Activated T-cell treated with anti-CD3 and anti-CD28 coated beads, Interleukin-2, amount 50 U/mL, for 72 hours (primary cell): ENCODE data around the gene RLN2. TPM values are rescaled to one million over a fixed set of nuclear protein-coding genes. Genes with fewer than 3 reads are reported as not detected.
"Not testable (repeated sequence)": the region's sequence is repeated elsewhere in the genome, so short reads cannot be mapped to it uniquely, and the experiment has no call there.

ENCODE experiments used
- ATAC-seq, 2 donors: fragments of 150-1000 bp; cut with Tn5 transposase; replicated peaks in 1 of 2; 2 replicates each; pipeline ENCODE4 v1.10.0; 2021; ENCODE audit warnings: moderate library complexity in 2 of 2, mild to moderate bottlenecking in 1 of 2
- DNase-seq, 2 donors: peaks; one replicate each; pipeline ENCODE4 v3.0.0; 2021 to 2022; ENCODE audit warnings: mixed read lengths in 1 of 2
- H3K27ac Mint-ChIP-seq: one replicate; pipeline ENCODE4 v1.8.0; 2022; ENCODE audit warnings: mild to moderate bottlenecking, moderate library complexity, mixed read lengths
- H3K27me3 Mint-ChIP-seq: one replicate; pipeline ENCODE4 v1.8.0; 2022; ENCODE audit warnings: low read depth, mixed read lengths
- H3K36me3 Mint-ChIP-seq, 2 donors: one replicate each; pipeline ENCODE4 v1.8.0; 2022; ENCODE audit warnings: mixed read lengths in 2 of 2, mild to moderate bottlenecking in 1 of 2; ENCODE audit not compliant: insufficient read depth in 2 of 2
- H3K4me1 Mint-ChIP-seq: one replicate; pipeline ENCODE4 v1.8.0; 2022; ENCODE audit warnings: low read depth, mixed read lengths
- H3K4me3 Mint-ChIP-seq, 2 donors: one replicate each; pipeline ENCODE4 v1.8.0; 2022; ENCODE audit warnings: mild to moderate bottlenecking in 2 of 2, mixed read lengths in 2 of 2, moderate library complexity in 2 of 2
- H3K9me3 Mint-ChIP-seq, 2 donors: one replicate each; pipeline ENCODE4 v1.8.0; 2022; ENCODE audit warnings: mixed read lengths in 2 of 2
- total RNA-seq, 2 donors: library from RNA; stranded (reverse); gene quantifications; one replicate each; pipeline ENCODE4 v1.2.3, GENCODE V29; 2022

RLN2 gene
- 1 to 10 TPM; 3.4 to 4.0 TPM for total RNA-seq

DNA sequence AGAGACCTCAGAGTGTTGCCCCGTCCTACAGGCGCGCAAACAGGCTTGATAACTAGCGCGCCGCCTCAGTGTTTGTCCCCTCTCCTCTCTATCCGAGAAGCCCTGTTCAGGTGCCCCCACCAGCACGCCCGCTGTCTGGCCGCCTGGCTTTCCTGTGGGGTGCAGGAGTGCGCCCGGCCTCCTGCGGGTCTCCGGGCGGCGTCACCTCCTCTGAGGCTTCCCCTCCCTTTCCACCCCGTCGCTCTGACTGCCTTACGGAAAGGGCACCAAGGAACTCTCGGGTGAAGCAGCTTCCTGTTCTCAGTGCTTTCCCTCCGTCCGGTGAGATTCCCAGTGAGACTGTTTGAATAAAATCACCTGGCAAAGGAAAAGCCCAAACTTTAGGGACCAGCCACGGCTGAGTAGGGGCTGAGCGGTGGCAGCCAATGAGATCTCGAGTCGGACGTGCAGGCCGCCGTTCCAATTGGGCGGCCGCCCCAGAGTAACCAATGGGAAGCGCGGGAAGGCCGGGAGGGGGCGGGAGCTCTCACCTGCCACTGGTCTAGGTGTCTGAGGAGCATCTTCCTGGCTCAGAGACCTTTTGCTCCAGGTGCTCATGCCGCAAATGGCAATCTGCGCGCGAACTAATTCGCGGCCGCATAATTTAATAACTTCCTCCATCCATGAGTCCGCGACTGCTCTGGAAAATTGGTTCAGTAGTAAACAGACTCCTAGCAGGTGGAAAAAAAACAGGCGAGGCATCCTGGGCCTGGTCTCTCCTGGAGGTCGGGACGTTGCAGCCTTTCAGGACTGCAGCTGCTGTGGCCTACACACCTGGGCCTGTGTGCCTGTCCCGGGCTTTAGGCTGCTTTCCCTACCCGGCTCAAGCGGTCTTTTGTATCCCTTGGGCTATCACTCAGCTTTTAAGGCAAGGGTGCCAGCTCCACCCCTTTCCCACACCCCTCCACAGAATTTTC, at the start of gene RLN2:
TSS of gene RLN2 (minus strand) at position 877 of the 956 bp plus-strand sequence. CDS start at position 741, 136 bp downstream.
- ATAC-seq (peak; percentile 99), DNase-seq (peak in 1 of 2 donors; percentile 23)
- Mint-ChIP-seq H3K27ac (peak within 1 kb of the TSS; percentile 4), H3K4me1 (peaks cover 21% of the 10 kb centered on the region), H3K4me3 (peak within 1 kb of the TSS; percentile 65 to 71)
- not testable (repeated sequence) for H3K36me3 Mint-ChIP-seq, H3K27me3 Mint-ChIP-seq, H3K9me3 Mint-ChIP-seq

- no peaks in the 10 kb centered on the region for H3K27me3 Mint-ChIP-seq
- ATAC-seq = no peak
- H3K4me3 Mint-ChIP-seq = no peak overlapping the region
- DNase-seq = no peak
- H3K4me1 Mint-ChIP-seq = peaks cover 30% of the 10 kb centered on the region
- H3K36me3 Mint-ChIP-seq = peaks cover 4 to 16% of the 10 kb centered on the region in 2 donors
- H3K27ac Mint-ChIP-seq = no peak overlapping the region
- peaks cover 4% of the 10 kb centered on the region in 2 donors for H3K9me3 Mint-ChIP-seq
Observed at GRCh38 chr9:5354184-5354583, 49.7 kb upstream of the RLN2 start.

DNA sequence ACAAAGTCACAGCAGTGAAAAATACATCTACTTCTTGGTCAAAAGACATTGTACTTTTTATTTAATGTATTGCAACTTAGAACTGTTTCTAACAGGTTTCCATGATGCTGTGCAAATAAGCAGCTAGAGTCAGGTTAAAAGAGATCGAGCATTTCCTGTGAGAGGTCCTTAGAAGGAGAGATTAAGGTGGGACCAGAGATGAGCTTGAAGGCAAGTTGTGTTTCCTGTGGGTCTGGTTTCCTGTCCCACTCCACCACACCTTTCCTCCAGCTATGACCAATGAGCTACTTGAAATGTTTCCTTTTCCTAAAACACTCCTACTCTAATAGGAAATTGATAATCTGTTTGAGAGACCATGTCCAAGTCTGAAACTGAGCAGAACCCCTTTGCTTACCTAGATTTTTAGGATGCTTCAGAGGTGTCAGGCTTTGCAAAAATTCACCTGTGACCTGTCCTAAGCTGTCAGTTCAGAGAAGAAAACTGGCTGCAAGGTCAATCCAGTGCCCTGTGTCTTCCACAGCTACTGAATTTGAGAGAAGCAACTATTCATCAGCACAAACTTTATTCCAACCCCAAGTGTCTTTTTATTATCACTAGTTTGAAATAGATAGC, 48.2 kb upstream of the RLN2 start:
- DNase-seq = no peak
- Mint-ChIP-seq H3K36me3 (peaks cover 4 to 14% of the 10 kb centered on the region in 2 donors), H3K9me3 (peaks cover 4 to 5% of the 10 kb centered on the region in 2 donors), H3K27ac (peak overlapping the region; percentile 63), H3K27me3 (no peaks in the 10 kb centered on the region), H3K4me1 (peaks cover 30% of the 10 kb centered on the region), H3K4me3 (peak overlapping the region in 1 of 2 donors; percentile 29)
- peak; percentile 31 to 62 for ATAC-seq

DNA sequence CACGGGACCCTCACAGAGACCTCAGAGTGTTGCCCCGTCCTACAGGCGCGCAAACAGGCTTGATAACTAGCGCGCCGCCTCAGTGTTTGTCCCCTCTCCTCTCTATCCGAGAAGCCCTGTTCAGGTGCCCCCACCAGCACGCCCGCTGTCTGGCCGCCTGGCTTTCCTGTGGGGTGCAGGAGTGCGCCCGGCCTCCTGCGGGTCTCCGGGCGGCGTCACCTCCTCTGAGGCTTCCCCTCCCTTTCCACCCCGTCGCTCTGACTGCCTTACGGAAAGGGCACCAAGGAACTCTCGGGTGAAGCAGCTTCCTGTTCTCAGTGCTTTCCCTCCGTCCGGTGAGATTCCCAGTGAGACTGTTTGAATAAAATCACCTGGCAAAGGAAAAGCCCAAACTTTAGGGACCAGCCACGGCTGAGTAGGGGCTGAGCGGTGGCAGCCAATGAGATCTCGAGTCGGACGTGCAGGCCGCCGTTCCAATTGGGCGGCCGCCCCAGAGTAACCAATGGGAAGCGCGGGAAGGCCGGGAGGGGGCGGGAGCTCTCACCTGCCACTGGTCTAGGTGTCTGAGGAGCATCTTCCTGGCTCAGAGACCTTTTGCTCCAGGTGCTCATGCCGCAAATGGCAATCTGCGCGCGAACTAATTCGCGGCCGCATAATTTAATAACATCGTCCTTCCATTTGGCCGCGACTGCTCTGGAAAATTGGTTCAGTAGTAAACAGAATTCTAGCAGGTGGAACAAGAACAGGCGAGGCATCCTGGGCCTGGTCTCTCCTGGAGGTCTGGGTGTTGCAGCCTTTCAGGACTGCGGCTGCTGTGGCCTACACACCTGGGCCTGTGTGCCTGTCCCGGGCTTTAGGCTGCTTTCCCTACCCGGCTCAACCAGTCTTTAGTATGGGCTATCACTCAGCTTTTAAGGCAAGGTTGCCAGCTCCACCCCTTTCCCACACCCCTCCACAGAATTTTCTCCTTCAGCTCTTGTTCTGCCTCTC, 34.8 kb upstream of the RLN2 start, which contains the start of gene RLN1:
TSS of gene RLN1 (minus strand) at position 885 of the 990 bp plus-strand sequence. CDS start at position 755, 130 bp downstream.
- H3K9me3 Mint-ChIP-seq, H3K36me3 Mint-ChIP-seq, H3K27me3 Mint-ChIP-seq: not testable (repeated sequence)
- DNase-seq (peak in 1 of 2 donors; percentile 16), ATAC-seq (peak; percentile 99)
- Mint-ChIP-seq H3K4me3 (peak within 1 kb of the TSS; percentile 60 to 63), H3K4me1 (peaks cover 25% of the 10 kb centered on the region), H3K27ac (peak within 1 kb of the TSS; percentile 50)

DNA sequence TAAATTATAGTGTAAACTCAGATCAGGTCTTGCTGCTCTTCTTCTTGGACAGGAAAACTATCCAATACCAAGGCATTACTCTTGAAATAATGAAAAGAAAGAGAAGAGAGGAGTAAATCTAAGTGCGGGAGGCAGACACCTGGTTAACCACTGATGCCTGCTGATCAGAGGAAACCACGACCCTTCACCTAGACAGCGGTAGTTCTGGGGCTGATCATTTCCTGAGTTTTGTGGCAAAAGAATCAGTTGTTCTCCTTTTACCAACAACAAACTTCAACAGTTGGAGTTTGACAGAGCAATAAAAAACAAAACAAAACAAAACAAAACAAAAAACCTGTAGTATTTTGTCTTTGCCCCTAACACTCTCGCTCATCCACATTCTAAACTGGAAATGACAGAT, 32.2 kb upstream of the RLN2 start:
- peak; percentile 21 to 27 for DNase-seq
- ATAC-seq = no peak
- H3K27me3 Mint-ChIP-seq = no peaks in the 10 kb centered on the region
- H3K36me3 Mint-ChIP-seq = no peaks in the 10 kb centered on the region
- peak overlapping the region; percentile 69 to 82 for H3K4me3 Mint-ChIP-seq
- peaks cover 40% of the 10 kb centered on the region for H3K4me1 Mint-ChIP-seq
- no peaks in the 10 kb centered on the region for H3K9me3 Mint-ChIP-seq
- peak overlapping the region; percentile 80 for H3K27ac Mint-ChIP-seq

GRCh38 chr9:5331276-5331675, 26.8 kb upstream of the RLN2 start:
- not testable (repeated sequence) for H3K9me3 Mint-ChIP-seq, H3K27me3 Mint-ChIP-seq, H3K27ac Mint-ChIP-seq, H3K4me3 Mint-ChIP-seq, ATAC-seq, H3K36me3 Mint-ChIP-seq, DNase-seq
- peaks cover 29% of the 10 kb centered on the region for H3K4me1 Mint-ChIP-seq

- Mint-ChIP-seq H3K27me3 (no peaks in the 10 kb centered on the region), H3K4me1 (peaks cover 11% of the 10 kb centered on the region), H3K9me3 (no peaks in the 10 kb centered on the region), H3K27ac (no peak overlapping the region), H3K4me3 (peak overlapping the region in 1 of 2 donors; percentile 11), H3K36me3 (peaks cover 0 to 4% of the 10 kb centered on the region in 2 donors)
- peak; percentile 50 to 71 for ATAC-seq
- peak; percentile 38 to 44 for DNase-seq
Observed at GRCh38 chr9:5326893-5327548, 22.5 kb upstream of the RLN2 start.

- Mint-ChIP-seq H3K27me3 (no peaks in the 10 kb centered on the region), H3K4me1 (peaks cover 11% of the 10 kb centered on the region), H3K27ac (no peak overlapping the region), H3K36me3 (peaks cover 0 to 4% of the 10 kb centered on the region in 2 donors), H3K4me3 (peak overlapping the region in 1 of 2 donors; percentile 10), H3K9me3 (no peaks in the 10 kb centered on the region)
- DNase-seq (no peak), ATAC-seq (no peak)
Observed at GRCh38 chr9:5326187-5326586, 21.7 kb upstream of the RLN2 start.

DNA sequence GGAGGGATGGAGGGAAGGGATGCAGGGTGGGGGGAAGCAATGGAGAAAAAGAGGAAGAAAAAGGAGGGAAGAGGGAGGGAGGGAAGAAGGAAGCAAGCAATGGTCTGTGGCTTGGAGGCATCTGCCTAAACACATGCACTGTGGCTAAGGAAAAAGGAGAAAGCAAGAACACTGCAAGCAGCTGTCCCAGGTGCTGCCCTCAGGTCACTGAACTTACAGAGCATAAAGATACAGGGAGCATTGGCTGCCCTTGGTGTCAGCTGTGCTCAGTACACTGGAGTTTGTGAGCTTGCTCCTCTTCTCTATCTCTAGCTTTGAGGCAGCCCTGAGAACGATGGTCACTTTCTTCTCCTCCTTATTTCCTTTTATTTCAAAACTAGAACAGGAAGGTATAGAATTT, 17.1 kb upstream of the RLN2 start:
- not testable (repeated sequence) for DNase-seq, H3K4me1 Mint-ChIP-seq, H3K9me3 Mint-ChIP-seq, ATAC-seq, H3K27ac Mint-ChIP-seq, H3K27me3 Mint-ChIP-seq, H3K36me3 Mint-ChIP-seq, H3K4me3 Mint-ChIP-seq

DNA sequence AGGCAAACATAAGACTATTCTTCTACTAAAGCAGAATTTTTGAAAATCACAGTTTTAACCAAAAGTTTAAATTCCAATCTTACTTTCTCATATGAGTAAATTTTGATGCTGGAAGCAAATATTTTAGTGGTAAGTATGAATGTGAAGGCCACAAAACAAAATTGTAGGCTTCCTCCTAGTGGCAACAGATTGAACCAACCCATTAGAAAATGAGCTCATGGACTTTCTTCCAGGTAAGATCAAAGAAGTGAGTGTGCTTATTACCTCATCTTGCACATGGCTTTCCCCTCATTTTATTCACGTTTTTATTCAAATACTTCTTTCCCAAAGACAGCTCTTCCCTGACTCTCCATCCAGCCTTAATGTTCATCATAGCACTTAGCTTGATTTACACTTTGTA, 16.5 kb upstream of the RLN2 start:
- Mint-ChIP-seq H3K36me3 (peaks cover 4 to 5% of the 10 kb centered on the region in 2 donors), H3K4me1 (peaks cover 1% of the 10 kb centered on the region), H3K27ac (no peak overlapping the region), H3K27me3 (no peaks in the 10 kb centered on the region), H3K9me3 (peaks cover 5 to 6% of the 10 kb centered on the region in 2 donors), H3K4me3 (no peak overlapping the region)
- no peak for ATAC-seq
- DNase-seq = no peak

DNA sequence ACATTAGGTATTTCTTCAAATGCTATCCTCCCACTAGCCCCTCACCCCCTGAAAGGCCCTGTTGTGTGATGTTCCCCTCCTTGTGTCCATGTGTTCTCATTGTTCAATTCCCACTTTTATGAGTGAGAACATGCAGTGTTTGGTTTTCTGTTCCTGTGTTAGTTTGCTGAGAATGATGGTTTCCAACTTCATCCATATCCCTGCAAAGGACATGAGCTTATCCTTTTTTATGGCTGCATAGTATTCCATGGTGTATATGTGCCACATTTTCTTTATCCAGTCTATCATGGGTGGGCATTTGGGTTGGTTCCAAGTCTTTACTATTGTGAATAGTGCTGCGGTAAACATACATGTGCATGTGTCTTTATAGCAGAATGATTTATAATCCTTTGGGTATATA, 11.9 kb upstream of the RLN2 start:
- H3K4me1 Mint-ChIP-seq, H3K27me3 Mint-ChIP-seq, H3K27ac Mint-ChIP-seq, DNase-seq, ATAC-seq, H3K4me3 Mint-ChIP-seq: not testable (repeated sequence)
- Mint-ChIP-seq H3K9me3 (peaks cover 12 to 14% of the 10 kb centered on the region in 2 donors), H3K36me3 (peaks cover 14 to 18% of the 10 kb centered on the region in 2 donors)
